GM12892 (cell line): ENCODE data around the gene CDK2AP2.

ENCODE experiments used
- POLR2A ChIP-seq: IDR thresholded peaks from 2 replicates; pipeline ENCODE4 v1.6.1; 2011; ENCODE audit warnings: low read depth, low read length, control low read depth
- TAF1 ChIP-seq: IDR thresholded peaks from 2 replicates; pipeline ENCODE4 v1.6.1; 2011; ENCODE audit warnings: low read depth, mild to moderate bottlenecking, control low read depth, low read length, borderline replicate concordance

- no peak for TF ChIP-seq TAF1
- TF ChIP-seq POLR2A, result no peak
Measured at GRCh38 chr11:67528376-67528775, 20.4 kb upstream of the CDK2AP2 start.
